ENCODE data around the gene SLC30A7.

Gene SLC30A7

DNA sequence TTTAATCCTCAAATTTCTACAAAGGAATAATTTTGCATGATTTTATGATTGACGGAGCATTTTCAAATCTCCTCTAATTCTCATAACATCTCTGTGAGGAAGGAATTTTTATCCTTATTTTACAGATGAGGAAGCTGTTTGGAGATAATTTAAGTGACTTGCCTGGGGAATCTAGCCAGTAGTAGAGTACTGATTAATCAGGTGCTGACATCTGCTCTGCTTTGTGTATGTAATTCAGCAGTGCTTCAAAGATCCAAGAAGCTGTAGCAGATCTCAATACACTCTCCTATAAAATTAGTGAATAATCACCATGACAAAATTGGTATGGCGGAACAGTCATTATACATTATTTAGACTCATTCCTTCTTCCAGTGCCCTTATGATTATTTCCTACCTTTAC, 83.7 kb downstream of the SLC30A7 start:
- TF ChIP-seq GATA2 (IDR thresholded peaks at IDR 0.05; ENCODE audit: low read depth, low read length) (no peak), GATA3 (IDR thresholded peaks at IDR 0.05; ENCODE audit: low read depth, low read length) (no peak)

DNA sequence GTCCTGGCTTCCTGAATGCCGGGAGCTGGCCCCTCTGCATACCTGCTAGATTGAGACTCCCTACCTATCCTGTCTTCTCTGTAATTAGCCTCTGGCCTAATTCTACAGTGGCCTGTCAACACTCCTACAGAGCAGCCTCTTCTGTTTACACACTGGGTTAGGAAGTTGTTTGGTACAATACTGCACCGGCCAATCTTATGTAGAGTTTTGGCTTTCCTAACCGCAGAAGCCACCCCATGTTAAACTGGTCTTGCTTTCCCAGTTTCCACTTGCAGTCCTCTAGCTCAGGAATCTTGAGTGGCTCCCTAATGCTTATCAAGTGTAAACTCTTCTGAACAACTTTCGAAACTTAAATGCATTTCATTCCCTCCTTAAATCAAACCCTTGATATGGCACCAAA, 86.9 kb downstream of the SLC30A7 start:
- TF ChIP-seq GATA2 (IDR thresholded peaks at IDR 0.05; ENCODE audit: low read depth, low read length) (no peak), GATA3 (IDR thresholded peaks at IDR 0.05; ENCODE audit: low read depth, low read length) (no peak)

DNA sequence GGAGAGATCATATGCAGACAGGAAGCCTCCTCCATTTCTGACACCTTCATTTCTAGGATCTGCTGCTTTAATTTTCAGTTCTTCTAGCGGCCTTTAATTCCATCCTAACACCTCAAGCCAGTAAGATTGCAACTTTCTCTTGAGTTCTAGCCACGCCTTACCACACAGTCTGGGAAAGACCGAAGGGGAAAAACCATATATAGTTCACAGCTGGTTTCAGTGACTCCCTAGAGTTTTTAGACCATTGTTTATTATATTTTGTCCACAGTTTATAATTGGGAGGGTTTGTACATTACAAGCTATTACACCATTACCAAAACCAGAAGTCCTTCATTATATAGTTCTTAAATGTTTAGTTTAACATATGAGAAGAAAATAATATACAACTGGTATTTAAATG, 92.2 kb downstream of the SLC30A7 start:
- TF ChIP-seq GATA3 (IDR thresholded peaks at IDR 0.05; ENCODE audit: low read depth, low read length) = no peak
- TF ChIP-seq GATA2 (IDR thresholded peaks at IDR 0.05; ENCODE audit: low read depth, low read length) = no peak

DNA sequence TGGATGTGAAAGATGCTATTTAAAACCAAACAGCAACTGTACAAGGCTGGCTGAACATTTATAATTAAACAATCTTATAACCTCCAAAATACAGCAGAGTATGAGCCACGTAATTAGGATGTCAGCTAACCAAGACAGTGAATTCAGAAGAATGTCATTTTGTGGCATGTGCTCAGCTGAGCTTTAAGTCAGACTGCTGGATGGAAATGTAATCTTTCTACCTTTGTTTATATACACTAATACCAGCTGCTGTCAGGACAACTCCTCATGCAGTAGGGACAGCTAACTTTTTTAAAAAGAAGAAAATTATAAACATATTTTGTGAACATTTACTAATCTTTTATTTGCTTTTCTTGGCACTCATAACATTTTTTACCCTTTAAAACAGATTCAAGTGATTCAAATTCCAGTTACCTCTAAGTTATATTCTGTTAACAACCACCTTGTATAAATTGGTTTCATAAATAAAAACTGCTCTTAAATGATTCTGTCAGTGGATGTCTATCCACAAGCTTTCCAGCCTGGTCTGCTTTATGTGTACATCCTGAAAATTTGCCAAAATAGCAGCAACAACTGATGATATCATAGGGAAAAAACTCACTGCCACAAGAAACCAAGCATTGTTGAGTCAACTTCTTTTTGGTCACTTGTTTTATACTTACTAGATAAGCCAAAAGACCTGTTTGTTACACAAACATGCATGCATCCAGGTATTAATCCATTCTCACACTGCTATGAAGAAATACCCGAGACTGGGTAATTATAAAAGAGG, 93.6 kb downstream of the SLC30A7 start:
- TF ChIP-seq GATA3 (IDR thresholded peaks at IDR 0.05; ENCODE audit: low read depth, low read length) = no peak
- TF ChIP-seq GATA2 (IDR thresholded peaks at IDR 0.05; ENCODE audit: low read depth, low read length) = no peak

DNA sequence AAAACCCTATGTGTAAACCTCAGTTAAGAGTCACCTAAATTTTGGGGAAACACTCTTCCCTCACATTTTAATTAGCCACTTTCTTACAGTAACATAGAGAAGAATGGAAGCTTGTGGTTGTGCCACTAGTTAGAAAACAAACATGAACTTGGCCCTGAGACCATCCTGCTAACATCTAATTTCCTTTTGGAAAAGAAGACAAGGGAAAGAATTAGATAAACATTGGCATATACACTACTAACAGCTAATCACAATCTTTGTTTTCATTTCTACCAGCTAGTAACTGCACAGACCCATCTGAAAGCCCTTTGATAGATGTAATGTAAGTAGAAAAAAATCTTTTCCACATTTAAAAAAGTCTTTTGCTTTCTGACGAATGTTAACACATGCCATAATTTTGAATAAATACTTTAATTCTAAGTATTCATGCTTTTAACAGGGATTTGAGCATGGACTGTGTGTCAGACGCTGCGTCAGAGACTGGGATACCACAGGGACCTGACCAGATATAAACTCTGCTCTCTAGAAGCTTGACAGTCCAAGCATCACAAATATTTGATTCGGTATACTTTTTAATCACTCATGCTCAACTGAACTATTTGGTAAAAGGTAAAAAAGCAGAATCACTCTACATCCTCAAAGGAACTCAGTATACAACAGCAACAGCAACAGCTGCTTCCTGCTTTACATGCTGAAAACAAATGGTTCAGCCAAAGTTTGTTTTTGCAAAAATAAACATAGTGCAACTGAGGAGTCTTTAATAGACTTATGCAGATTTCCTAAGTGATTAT, 99.5 kb downstream of the SLC30A7 start:
- TF ChIP-seq GATA3 (IDR thresholded peaks at IDR 0.05; ENCODE audit: low read depth, low read length) (no peak), GATA2 (IDR thresholded peaks at IDR 0.05; ENCODE audit: low read depth, low read length) (no peak)

DNA sequence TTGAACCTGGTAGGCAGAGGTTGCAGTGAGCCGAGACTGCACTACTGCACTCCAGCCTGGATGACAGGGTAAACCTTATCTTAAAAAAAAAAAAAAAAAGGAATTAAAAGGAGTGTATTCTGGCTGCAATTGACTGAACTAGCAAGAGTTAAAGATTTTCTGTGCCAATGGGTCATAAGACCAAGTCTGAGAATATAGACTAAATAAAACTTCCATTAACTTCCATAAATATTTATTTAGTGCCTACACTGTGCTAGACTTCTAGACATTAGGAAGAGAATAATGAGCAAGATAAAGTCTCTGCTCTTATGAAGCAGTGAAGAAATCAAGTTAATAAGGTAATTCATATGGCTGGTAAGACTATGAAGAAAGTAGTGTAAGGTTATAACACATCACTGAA, 102.5 kb downstream of the SLC30A7 start:
- TF ChIP-seq GATA2 (IDR thresholded peaks at IDR 0.05; ENCODE audit: low read depth, low read length) (no peak), GATA3 (IDR thresholded peaks at IDR 0.05; ENCODE audit: low read depth, low read length) (no peak)

DNA sequence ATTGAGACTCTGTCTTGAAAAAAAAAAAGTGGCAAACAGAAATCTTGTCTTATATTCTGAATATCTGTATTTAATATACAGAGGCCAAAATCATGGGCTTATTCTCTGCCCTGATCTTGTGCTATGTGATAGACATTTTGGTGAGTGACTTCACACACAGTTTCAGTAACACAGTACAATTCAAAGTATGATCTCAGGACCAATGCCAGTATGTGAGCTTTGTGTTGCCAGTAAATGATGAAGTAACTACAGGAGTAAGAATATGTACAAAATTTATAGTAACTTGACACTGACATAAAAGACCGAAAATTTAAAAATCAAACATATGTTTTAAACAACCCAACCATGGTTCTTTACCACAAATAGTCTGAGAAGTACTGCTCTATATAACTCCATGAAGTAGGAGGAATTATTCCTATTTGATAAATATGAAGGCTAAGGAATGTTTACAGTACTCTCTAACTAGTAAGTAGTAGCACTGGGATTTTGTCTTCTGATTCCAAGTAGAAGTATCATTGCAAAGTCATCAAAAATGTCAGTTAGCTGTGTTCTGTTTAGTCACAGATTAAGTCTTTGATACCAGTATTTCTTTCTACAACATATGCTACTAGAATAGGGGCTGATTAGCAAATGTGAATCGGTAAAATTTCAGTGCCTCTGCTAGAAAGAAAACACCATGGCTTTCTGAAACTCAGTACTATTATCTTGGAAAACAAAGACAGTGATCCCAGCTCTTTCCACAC, 104.4 kb downstream of the SLC30A7 start:
- no peak for TF ChIP-seq GATA3 (IDR thresholded peaks at IDR 0.05; ENCODE audit: low read depth, low read length)

DNA sequence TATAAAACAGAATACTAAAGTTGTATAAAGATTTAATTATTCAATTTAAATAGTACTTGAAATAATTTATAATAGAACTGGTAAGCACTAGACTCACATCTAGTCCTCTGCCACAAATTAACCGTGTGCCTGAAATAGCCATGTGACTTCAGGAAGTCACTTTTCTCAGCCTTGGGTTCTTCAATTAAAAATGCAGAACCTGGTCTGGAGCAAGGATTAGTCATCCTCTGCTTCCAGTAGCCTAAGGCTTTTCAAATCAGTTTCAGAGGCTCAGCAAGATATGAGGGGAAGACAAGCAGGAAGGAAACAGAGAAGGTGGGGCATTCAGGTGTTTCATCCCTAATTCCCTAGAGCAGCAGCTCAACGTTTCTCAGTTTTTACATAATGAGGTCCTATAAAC, 106.7 kb downstream of the SLC30A7 start:
- TF ChIP-seq GATA3 (IDR thresholded peaks at IDR 0.05; ENCODE audit: low read depth, low read length) = no peak
- TF ChIP-seq GATA2 (IDR thresholded peaks at IDR 0.05; ENCODE audit: low read depth, low read length) = no peak

DNA sequence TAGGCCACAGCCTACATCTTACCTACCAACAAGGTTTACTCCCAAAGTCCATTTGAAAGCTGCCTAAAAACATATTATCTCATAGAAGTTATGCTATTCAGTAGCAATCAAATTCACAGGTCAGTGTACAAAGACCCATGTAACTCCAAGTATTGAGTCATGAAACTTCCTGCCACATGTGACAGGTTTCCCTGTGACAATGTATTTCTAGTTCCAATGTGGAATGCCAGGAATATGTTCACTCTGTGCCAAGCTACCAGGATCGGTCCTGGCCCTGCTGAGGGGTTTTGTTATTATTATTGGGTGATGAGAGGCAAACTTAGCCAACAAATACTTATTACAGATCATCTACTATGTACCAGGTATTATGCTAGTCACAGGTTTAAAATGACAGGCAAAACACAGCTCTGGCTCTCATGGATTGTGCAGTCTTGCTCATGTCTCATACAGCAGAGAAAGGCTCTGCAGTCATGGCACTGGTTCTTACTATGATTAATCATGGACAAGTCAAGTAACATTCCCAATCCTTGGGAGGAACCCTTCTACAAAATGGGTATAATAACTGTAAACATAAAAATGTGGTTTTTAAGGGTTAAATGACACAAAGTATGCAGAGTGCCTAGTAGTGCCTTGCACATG, 107.2 kb downstream of the SLC30A7 start:
- TF ChIP-seq GATA2 (IDR thresholded peaks at IDR 0.05; ENCODE audit: low read depth, low read length) = no peak
- TF ChIP-seq GATA3 (IDR thresholded peaks at IDR 0.05; ENCODE audit: low read depth, low read length) = no peak

DNA sequence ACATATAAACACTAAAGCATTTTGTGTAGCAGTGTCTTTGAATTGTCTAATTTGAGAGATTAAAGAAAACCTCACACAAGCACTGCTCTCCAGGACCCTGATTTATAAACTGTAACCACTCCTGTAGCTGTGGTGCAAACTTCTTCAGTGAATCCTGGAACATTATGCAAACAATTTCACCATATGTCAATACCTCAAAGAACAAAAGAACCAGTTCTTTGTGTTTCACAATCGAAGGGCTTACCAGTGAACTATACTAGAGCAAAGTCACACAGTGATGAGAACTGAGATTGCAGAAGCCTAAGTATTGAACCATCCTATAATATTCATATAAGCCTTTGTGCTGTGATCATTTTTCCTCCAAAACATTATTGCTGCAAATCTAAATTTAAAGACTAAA, 108.2 kb downstream of the SLC30A7 start:
- TF ChIP-seq GATA3 (IDR thresholded peaks at IDR 0.05; ENCODE audit: low read depth, low read length) = no peak
- no peak for TF ChIP-seq GATA2 (IDR thresholded peaks at IDR 0.05; ENCODE audit: low read depth, low read length)

DNA sequence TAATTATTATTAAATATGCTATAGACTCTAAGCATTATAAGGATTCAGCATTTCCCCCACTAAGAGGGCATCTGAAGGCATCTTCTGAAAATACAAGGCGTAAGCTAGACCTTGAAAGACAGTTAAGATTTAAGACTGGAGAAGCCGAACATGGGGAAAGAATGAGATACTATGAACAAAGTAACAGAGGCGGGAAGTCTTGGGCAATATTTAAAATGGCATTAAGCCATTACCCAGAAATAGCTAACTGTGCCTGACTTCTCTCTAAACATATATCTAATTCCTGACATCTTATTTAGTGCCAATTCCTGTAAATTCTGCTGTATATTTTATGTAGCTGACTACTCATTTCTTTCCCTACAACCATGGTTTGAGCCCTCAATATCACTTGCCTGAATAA, 108.8 kb downstream of the SLC30A7 start:
- no peak for TF ChIP-seq GATA3 (IDR thresholded peaks at IDR 0.05; ENCODE audit: low read depth, low read length)
- TF ChIP-seq GATA2 (IDR thresholded peaks at IDR 0.05; ENCODE audit: low read depth, low read length) = no peak

DNA sequence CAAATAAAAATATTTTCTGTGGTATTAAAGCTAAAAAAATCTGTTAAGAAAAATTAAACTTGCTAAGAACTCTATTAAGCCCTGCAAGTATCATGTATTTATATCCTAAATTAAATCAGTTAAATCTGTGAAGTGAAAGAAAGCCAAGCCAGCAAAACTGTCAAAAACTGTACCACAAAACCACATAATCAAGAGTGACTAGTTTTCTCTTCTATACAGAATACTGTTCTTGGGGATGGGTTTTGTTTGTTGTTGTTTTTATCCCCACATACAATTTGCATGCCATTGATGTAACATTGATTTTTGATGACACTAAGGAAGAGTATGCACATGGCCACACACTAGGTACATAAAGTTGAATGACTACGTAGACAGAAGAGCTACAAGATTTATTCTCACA, 109.3 kb downstream of the SLC30A7 start:
- TF ChIP-seq GATA3 (IDR thresholded peaks at IDR 0.05; ENCODE audit: low read depth, low read length) (no peak), GATA2 (IDR thresholded peaks at IDR 0.05; ENCODE audit: low read depth, low read length) (no peak)

DNA sequence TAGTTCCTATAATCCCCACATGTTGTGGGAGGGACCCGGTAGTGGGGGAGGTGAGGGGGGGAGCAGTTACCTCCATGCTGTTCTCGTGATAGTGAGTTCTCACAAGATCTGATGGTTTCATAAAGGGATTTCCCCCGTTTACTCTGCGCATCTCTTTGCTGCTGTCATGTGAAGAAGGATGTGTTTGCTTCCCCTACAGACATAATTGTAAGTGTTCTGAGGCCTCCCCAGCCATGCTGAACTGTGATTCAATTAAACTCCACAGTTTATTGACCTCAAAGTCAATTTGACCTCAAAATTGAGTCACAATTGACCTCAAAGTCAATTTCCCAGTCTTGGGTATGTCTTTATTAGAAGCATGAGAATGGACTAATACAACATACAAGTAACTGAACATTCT, 110.0 kb downstream of the SLC30A7 start:
- TF ChIP-seq GATA2 (IDR thresholded peaks at IDR 0.05; ENCODE audit: low read depth, low read length) (no peak), GATA3 (IDR thresholded peaks at IDR 0.05; ENCODE audit: low read depth, low read length) (no peak)

DNA sequence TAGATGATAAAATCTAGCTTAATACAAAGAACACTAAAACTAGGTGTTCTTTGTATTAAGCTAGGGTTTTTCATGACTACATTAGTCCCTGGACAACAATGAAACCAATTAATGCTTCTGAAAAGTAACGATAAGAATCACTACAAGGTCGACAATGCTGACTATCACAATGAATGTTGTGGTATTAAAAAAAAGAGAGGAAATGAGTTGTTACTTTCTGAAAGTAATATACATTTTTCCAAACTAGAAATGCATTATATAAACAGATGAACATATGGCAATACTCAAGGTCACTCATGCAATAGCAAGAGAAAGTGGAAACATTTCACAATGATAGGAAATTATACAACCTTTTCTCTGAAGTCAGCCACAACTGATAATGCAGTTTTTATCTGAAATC, 110.7 kb downstream of the SLC30A7 start:
- TF ChIP-seq GATA3 (IDR thresholded peaks at IDR 0.05; ENCODE audit: low read depth, low read length) (no peak), GATA2 (IDR thresholded peaks at IDR 0.05; ENCODE audit: low read depth, low read length) (no peak)
